ENCODE data around the gene NEGR1.

The NEGR1 gene

DNA sequence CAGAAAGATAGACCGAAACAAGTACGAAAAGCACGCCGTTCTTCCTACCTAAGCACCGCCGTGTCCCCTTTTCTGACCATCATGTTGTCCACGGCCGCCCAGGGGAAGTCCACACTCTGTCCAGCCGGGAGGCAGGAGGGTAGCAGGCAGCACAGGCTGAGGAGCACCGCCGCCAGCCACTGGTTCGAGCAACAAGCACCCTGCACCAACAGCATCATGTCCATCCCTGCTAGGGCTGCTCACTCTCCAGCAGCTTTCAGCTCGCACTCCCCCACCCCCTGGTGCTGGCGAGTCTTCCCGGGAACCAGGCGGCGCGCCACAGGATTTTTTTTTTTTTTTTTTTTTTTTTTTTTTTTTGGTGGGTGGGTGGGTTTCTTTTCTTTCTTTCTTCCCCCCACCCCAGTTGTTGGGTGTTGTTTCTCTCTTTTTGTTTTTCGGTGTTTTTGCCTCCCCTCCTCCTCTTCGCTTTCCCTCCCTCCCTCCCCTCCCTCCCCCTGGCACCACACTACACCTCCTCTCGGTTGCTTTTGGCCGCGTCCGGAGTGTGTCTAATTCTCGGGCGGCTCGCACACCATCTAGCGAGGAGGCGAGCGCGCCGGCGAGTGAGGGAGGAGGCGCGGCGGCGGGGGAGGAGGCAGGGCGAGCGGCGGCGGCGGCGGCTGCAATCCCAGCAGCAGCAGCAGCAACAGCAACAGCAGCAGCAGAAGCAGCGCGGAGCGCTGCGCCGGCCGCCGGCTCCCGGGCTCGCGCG, at the start of gene NEGR1:
Gene NEGR1 (minus strand): TSS at position 269 of the 751 bp plus-strand sequence.
- Histone ChIP-seq H3K9ac (peak within 1 kb of the TSS; percentile 59; the same call in 1 of the 2 replicates), H3K4me2 (peak within 1 kb of the TSS; percentile 76; the same call in 1 of the 2 replicates), H3K4me1 (ENCODE audit: low read depth, poor library complexity, severe bottlenecking) (peaks cover 7% of the 10 kb centered on the region), H3K27ac (peak within 1 kb of the TSS; percentile 43), H4K20me1 (ENCODE audit: insufficient read depth) (no peaks in the 10 kb centered on the region), H3K36me3 (ENCODE audit: insufficient read depth) (no peaks in the 10 kb centered on the region), H2AFZ (ENCODE audit: low read depth) (peak within 1 kb of the TSS; percentile 96), H3K79me2 (ENCODE audit: insufficient read depth, low read depth) (no peaks in the 10 kb centered on the region), H3K27me3 (ENCODE audit: insufficient read depth, low read depth) (peaks cover 9% of the 10 kb centered on the region; the same call in 1 of the 2 replicates), H3K4me3 (IDR thresholded peaks at IDR 0.05; ENCODE audit: insufficient read depth, low read depth, low read length) (no peak within 1 kb of the TSS)
- TF ChIP-seq, protein P1, sequence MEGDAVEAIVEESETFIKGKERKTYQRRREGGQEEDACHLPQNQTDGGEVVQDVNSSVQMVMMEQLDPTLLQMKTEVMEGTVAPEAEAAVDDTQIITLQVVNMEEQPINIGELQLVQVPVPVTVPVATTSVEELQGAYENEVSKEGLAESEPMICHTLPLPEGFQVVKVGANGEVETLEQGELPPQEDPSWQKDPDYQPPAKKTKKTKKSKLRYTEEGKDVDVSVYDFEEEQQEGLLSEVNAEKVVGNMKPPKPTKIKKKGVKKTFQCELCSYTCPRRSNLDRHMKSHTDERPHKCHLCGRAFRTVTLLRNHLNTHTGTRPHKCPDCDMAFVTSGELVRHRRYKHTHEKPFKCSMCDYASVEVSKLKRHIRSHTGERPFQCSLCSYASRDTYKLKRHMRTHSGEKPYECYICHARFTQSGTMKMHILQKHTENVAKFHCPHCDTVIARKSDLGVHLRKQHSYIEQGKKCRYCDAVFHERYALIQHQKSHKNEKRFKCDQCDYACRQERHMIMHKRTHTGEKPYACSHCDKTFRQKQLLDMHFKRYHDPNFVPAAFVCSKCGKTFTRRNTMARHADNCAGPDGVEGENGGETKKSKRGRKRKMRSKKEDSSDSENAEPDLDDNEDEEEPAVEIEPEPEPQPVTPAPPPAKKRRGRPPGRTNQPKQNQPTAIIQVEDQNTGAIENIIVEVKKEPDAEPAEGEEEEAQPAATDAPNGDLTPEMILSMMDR (conservative IDR thresholded peaks at IDR 0.05; ENCODE audit: low read depth, low read length): no peak

DNA sequence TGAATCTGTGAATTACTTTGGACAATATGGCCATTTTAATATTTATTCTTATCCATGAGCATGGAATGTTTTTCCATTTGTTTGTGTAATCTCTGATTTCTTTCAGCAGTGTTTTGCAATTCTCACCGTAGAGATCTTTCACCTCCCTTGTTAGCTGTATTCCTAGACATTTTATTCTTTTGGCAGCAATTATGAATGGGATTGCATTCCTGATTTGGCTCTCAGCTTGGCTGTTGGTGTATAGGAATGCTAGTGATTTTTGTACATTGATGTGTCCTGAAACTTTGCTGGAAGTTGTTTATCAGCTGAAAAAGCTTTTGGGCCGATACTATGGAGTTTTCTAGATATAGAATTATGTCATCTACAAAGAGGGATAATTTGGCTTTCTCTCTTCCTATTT, 44.2 kb upstream of the NEGR1 start:
- Histone ChIP-seq H3K79me2 (ENCODE audit: insufficient read depth, low read depth) (no peaks in the 10 kb centered on the region), H3K9ac (no peak overlapping the region), H4K20me1 (ENCODE audit: insufficient read depth) (no peaks in the 10 kb centered on the region), H3K36me3 (ENCODE audit: insufficient read depth) (no peaks in the 10 kb centered on the region), H3K4me3 (IDR thresholded peaks at IDR 0.05; ENCODE audit: insufficient read depth, low read depth, low read length) (no peak overlapping the region), H3K4me2 (no peak overlapping the region), H2AFZ (ENCODE audit: low read depth) (no peak overlapping the region), H3K27ac (no peak overlapping the region), H3K4me1 (ENCODE audit: low read depth, poor library complexity, severe bottlenecking) (no peaks in the 10 kb centered on the region), H3K27me3 (ENCODE audit: insufficient read depth, low read depth) (no peaks in the 10 kb centered on the region)
- TF ChIP-seq, protein P1 (conservative IDR thresholded peaks at IDR 0.05; ENCODE audit: low read depth, low read length): no peak

DNA sequence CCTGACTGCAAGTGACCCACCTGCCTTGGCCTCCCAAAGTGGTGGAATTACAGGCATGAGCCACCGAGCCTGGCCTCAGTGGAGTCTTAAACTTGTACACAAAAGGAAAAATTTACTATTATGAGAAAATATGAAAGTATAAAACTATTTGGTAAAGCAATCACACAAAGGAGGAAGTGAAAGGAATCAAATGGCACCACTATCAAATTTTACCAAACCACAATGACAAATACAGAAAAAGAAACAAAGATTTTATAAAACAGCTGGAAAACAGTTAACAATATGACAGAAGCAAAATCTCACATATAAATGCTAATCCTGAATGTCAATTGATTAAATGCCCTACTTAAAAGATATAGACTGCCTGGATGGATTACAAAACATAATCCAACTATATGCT, 42.1 kb upstream of the NEGR1 start:
- Histone ChIP-seq H2AFZ (ENCODE audit: low read depth) (no peak overlapping the region), H3K27me3 (ENCODE audit: insufficient read depth, low read depth) (no peaks in the 10 kb centered on the region), H3K27ac (no peak overlapping the region), H3K4me1 (ENCODE audit: low read depth, poor library complexity, severe bottlenecking) (no peaks in the 10 kb centered on the region), H3K9ac (no peak overlapping the region), H3K4me3 (IDR thresholded peaks at IDR 0.05; ENCODE audit: insufficient read depth, low read depth, low read length) (no peak overlapping the region), H4K20me1 (ENCODE audit: insufficient read depth) (no peaks in the 10 kb centered on the region), H3K4me2 (no peak overlapping the region), H3K79me2 (ENCODE audit: insufficient read depth, low read depth) (no peaks in the 10 kb centered on the region), H3K36me3 (ENCODE audit: insufficient read depth) (no peaks in the 10 kb centered on the region)
- TF ChIP-seq, protein P1 (conservative IDR thresholded peaks at IDR 0.05; ENCODE audit: low read depth, low read length): no peak

DNA sequence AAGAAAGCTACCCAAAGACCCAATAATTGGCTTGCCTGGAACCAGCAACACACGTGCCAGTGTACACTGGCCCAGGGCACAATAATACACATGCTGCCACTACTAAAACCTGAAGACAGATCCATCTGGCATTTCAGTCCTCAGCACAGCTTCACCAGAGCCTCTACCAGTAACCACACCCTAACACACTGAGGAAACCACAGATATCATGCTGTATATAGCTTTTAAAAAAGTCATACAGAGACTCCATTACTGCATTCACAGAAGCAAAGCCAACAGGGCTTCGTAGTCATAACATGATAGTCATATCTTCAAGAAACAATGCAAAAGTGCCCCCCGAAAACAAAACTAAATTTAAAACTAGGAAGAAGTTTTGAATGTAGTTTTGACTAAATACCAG, 40.6 kb upstream of the NEGR1 start:
- Histone ChIP-seq H4K20me1 (ENCODE audit: insufficient read depth) (no peaks in the 10 kb centered on the region), H3K4me3 (IDR thresholded peaks at IDR 0.05; ENCODE audit: insufficient read depth, low read depth, low read length) (no peak overlapping the region), H3K27me3 (ENCODE audit: insufficient read depth, low read depth) (no peaks in the 10 kb centered on the region), H3K4me1 (ENCODE audit: low read depth, poor library complexity, severe bottlenecking) (no peaks in the 10 kb centered on the region), H3K9ac (no peak overlapping the region), H3K36me3 (ENCODE audit: insufficient read depth) (no peaks in the 10 kb centered on the region), H3K27ac (no peak overlapping the region), H3K4me2 (no peak overlapping the region), H2AFZ (ENCODE audit: low read depth) (no peak overlapping the region), H3K79me2 (ENCODE audit: insufficient read depth, low read depth) (no peaks in the 10 kb centered on the region)
- TF ChIP-seq, protein P1 (conservative IDR thresholded peaks at IDR 0.05; ENCODE audit: low read depth, low read length): no peak

Data from KMS-11 (cell line).